Stimulated activated CD4-positive, alpha-beta T cell treated with anti-CD3 and anti-CD28 coated beads, Interleukin-2, amount 100 ng/mL, for 48 hours (primary cell): ENCODE data around the gene FAIM2.

ENCODE experiments used
- DNase-seq, 2 donors: peaks; one replicate each; pipeline ENCODE4 v3.0.0-alpha.2; 2020

Gene FAIM2

DNA sequence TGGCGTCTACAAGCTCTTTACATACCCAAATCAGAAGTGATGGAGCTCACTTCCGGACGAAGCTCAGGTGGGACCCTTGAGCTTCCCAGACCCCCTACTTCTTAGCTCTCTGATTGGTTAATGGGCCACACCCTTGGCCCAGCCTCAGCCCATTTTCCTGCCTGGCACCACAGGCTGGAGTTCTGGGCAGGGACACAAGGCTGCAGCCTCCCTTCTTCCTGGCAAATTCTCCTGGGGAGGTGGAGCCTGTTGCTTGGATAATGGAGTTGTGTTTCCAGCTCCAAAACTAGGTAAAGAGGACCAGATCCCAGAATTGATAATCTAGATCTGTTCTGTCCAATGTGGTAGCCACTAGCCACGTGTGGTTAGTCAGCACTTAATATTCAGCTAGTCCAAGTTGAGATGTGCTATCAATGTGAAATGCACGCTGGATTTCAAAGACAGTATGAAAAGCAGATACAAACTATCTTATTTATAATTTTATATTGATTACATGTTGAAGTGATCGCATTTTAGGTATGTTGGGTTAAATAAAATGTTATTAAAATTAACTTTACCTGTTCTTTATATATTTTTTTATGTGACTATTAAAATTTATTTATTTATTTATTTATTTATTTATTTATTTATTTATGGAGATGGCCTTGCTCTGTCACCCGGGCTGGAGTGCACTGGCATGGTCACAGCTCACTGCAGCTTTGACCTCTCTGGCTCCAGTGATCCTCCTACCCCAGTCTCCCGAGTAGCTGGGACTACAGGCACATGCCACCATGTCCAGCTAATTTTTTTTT is 12.6 kb upstream of the FAIM2 start:
- DNase-seq = no peak

DNA sequence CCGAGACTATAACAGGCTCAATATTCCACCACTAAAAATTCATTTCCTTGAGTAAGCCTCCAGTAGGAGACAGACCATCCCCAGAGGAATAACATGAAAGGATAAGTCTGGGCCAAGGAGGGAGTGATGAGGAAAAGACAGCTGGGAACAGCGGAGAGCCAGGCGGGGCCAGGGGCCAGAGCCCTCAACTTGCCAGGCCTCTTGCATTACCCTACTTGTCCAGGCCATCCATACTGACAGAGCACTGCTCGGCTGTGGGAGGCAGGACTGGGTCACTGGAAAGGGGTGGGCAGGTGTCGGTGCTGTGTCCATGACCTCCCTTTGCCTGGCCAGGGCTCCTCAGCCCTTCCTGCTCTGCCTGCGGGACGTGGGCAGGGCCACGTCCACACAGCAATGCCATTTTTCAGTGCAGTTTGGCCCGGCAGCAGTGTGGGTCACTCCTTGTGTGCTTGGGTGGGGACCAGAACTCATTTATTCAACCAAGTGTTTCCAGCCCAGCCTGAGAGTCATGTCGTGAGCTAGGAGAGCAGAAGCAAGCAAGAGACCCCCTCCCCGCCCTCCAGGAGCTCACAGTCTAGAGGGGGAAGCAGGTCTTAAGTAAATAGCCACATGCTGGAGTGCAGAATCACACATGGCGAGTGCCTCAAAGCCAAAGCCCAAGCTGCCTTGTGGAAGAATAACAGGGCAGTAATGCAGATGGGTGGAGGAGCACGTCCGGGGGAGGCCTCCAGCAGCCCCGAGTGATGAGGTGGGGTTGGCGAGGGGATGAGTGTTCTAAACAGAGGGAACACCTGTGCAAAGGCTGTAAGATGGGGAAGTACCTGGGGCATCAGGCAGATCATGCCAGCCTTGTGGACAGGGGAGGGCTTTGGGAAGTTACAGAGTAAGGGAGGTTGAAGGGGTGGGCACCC is 8.9 kb upstream of the FAIM2 start:
- no peak for DNase-seq

DNA sequence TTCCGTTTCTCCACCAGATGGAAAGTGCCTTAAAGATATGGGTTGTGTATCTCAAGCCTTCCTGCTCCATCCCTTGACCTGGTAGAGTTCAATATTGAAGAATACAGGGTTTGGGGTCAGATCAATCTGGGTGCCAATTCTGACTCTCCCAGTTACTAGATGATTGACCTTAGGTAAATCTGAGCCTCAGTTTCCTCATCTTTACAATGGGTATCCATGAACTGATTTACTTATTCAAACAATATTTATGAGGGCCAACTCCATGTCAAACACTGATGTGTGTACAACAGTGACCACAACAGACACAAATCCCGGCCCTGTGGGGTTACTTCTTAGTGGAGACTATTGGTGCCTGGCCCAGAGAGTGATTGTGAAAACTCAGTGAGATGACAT is 7.5 kb upstream of the FAIM2 start:
- DNase-seq = no peak

DNA sequence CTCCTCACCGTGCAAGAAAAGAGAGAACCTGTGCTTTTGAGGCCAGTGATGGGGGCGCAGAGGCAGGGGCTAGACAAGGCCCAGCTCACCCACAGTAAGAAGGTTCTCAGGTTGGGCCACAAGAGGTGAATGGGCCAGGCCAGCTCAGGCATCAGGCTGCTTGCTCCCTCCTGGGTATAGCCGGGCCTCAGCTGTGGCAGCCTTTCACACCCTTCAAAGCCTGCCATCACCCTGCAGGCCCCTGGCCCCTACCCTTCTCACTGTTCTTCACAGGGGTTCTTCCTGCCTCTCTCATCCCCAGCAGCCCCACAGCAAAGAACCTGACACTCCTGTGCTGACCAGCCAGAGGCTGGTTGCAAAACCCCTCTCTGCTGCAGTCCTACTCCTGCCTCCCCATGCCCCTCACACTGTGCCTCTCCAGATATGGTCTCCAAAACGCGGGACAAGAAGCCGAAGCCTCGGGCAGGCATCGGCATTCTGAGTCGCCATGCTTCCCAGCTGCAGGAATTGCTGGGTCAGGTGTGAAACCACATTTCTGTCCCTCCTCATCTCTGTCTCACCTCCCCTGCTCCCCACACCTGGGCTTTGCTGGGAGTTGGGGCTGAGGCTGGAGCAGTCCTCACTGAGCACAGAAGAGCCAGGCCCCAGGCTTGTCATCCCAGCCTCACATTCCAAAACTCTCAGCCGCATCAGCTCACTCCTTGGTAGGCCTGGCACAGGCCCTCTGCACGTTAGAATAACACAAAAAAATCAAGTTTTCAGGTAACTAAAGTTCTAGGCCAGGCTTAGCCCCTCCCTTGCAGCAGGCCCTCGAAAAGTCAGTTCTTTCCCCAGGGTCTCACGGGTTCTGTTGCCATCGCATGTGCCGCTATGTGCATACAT is 6.9 kb upstream of the FAIM2 start:
- DNase-seq = no peak

DNA sequence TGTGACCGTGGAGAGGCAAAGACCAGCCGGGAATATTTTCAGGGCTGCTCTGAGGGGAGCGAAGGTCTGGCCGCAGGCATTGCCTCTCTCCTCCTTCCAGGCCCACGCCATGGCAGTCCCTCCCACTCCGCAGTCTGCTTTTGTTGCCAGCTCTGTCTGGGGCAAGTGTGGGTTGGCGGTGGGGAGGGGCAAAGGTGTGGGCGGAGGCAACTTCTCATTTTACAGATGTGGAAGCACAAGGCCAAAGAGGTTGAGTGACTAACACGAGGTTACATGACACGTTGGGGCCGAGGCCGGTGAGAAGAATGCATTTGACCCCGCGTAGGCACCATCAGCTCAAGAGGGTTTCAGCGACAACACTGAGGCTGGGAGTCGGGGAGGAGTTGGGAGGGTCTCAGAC is 6.1 kb upstream of the FAIM2 start:
- no peak for DNase-seq

DNA sequence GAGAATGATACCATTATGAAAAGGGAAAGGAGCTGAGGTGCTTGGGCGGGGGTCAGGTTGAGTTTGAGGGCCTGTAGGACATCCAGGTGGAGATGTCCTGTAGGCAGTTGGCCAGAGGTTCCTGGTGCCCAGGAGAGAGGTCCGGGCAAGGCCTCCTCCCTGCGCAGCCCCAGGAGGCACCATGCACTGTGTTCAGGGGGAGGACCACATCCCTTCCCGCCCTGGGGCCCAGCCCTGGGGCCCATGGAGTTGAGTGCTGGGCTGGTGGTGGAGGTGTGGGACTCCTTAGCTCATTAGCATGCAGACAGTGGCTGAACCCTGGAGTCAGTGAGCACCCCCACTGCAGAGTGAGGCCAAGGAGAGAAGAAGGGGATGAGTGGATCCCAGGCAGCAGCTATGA is 5.7 kb upstream of the FAIM2 start:
- no peak for DNase-seq

DNA sequence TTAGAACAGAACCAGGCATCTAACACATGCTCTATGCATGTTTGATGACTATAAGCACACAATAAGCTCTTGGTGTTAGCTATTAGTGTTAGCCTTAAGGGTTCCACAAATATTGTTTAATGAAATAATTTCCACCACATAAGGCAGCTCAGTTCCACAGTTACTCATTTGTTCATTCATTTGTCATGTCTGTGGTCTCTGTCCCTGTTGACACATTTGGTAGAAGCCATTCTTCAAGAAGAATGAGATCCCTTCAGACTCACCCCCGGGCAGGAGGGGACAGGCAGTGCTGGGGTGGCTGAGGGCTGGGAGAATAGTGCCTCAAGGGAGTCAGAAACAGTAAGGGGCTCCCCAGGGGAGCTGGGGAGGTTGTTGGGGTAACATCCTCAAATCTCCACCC is 3.7 kb upstream of the FAIM2 start:
- no peak for DNase-seq

DNA sequence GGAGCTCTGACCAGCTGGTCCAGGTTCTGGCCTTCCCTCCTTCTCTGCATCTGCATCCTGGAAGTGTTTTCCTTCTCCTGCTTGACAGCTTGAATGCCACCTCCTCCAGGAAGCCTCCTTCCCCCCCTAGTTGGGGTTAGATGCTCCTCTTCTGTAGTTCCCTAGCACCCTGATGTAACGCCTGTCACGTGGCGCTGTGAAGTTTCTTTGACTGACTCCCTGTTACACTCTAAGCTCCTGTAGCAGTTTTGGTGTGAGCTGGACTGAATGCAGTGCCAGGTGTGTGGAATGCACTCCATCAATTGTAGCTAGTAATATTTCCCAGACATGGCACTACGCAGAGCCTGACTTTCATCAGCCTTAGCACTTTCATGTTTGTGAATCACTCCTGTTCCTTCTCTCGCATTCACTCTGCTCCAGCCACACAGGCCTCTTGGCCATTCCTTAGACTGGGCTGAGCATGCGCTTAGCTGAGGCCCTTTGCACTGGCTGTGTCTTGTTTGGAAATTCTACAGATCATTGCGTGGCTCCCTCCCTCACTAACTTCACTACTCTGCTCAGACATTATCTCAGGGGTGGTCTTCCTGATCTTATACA is 2.1 kb upstream of the FAIM2 start:
- DNase-seq = no peak

DNA sequence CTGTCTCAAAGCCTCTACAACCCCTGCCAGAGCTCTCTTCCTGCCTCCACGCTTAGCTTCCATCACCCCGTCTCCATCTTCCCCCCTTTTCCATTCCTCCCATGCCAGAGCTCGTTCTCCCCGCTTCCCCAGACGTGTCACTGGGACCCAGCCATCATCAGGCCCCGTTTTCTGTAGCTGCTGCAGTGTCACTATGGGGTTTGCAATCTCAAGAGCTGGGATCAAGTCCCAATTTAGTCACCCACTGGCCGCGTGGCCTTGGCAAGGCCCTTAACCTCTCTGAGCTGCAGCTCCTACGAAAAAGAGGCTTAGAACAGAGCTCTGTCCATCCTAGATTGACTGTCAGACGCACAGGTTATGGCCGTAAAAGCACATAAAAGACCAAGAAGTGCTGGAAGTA is 901 bp upstream of the FAIM2 start:
- no peak for DNase-seq

DNA sequence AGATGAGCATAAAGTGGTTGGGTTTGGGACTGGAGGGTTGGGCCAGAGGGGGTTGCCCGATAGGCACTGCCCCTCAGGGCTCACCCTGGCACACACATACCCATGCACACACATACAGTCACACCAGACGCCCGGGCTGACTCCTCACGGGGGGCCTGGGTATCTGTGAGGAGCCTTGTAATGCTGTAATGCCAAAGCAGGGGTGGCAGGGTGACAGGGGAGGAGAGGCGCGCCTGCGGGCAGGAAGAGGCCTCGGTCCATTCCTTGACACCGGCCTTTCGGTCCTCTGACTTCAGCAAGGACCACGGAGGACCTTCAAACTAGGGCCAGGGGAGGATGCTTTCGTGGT is 375 bp downstream of the FAIM2 start:
- DNase-seq = no peak

DNA sequence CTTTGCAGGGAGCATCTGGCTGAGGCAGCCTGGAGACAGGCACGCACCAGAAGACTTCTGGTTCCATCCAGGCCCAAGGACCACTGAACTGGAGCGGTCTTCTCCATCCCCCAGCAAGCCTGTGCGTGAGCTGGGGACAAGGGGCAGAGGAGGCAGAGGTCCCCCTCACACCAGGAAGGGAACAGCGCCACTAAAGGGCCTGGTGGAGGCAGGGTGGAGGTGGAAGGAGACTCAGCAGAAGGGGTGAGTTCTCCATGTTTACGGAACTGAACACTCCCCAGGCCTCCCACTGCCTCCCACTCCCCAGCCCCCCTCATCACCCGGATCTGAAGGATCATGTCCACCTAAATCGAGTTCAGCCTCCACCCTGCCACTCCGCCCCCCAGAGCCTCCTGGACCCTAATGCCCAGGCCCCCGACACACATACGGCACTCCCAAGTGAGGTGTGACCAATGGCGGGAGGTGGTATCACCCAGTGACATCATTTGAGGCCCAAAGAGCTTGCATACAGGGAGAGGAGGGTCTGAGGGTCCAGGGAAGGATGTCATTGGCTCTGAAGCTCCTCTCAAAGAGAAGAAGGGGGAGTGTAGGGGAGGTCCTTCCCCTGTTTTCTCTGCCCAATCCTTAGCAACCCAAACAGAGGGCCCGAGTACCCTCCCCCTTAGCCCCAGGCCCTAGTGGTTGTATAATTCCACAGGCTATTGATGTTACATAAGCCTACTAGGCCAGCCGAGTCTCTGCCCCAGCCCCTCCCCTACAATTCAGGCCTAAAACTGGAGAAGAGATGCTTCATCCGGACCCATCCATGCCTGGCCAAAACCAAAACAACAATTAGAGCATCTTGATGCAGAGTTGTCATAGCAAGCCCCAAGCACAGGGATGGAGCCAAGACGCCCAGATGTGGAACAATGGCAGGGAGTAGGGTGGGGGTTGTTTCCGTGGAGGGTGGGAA is 1.0 kb downstream of the FAIM2 start:
- DNase-seq = no peak

DNA sequence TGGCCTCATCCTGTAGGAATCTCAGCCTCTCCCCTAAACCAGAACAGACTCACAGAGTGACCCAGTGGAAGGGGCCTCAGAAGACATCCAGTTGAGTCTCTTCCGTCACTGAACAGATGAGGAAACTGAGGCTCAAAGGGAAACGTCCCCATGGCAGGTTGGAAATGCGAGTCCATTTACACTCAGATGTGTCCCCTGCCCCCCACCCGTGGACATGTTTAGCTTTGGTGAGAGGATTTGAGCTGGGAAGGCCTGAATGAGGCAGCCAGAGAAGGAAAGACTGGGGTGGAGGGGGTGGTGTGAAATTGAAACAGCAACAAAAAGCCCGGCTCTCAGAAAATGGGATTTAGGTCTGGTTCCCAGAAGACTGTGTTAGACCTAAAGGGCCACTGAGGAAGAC is 1.7 kb downstream of the FAIM2 start:
- no peak for DNase-seq

DNA sequence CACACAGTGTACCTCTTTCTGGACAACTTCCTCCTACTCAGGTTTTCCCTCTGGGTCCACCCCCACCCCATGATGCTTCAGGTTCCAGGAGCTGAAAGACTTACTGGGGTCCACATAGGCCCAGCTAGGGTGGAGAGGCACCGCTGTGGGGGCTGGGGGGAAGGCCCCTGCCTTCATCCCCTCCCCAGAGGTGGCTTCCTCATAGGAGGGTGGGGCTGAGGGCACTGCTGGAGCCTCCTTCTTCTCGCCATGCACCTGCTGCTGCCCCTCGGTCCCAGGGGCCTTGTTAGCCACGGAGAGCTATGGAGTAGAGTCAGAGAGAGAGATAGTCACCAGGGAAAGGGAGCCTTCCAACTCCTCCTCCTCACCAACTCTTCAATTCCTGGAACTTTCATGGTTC is 2.7 kb downstream of the FAIM2 start:
- no peak for DNase-seq

DNA sequence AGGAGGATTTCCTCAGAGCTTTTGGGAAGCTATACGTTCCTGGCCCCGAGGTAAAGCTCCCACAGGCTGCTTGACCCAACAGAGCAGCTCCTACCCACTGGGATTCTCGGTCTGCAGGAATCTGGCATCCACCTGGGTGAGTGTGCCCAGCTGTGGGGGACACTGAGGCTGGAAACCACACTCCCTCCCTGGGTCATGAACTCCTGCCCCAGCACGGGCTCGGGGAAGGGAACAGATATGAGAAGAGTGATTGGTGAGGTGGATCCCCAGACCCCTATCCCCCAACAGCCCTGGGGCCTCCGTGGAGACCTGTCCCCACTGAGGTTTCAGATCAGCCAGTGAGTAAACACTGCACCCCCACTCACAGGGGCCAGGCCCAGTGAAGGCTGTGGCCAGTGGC is 3.3 kb downstream of the FAIM2 start:
- DNase-seq = no peak

DNA sequence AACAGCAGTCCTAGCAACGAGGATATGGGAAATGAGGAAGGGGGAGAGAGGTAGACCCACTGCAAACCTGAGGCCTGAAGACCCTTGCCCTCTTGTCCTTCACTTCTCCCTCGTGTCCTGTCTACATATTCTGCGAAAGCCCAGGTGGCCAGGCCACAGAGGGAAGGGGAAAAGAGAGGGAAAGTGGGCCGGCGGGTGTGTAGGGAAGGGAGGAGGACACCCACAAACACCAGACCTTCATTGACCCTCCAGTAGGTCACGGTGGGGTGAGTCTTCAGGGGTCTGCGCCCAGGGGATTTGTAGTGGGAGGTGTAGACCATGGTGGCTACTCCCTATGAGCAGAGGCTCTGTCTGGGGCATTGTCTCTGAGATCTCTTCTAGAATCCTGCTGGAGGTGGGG is 3.8 kb downstream of the FAIM2 start:
- no peak for DNase-seq

DNA sequence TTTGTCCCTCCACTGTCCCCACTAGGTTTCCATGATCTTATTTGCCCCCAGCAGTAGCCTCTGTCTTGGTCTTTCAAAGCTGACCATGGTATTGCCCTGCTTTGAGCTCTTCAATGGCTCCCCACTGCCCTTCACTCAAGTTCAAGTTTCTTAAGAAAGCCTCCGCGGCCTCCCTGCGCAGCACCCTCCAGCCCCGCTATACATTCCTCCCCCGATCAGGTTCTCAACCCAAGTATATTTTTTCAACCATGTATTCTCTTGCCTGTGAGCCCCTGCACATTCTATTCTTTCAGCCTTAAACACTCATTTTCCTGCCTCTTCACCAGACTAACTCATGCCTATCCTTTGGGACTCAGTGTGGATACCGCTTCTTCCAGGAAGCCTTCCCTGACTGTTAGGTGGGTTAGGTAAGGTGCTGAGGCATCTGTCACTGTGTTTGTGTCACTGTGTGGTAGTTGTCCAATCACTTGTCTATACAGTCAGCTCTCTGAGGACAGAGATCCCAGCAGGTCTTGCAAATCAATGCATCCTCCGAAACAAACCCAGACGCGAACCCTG is 4.3 kb downstream of the FAIM2 start:
- no peak for DNase-seq

DNA sequence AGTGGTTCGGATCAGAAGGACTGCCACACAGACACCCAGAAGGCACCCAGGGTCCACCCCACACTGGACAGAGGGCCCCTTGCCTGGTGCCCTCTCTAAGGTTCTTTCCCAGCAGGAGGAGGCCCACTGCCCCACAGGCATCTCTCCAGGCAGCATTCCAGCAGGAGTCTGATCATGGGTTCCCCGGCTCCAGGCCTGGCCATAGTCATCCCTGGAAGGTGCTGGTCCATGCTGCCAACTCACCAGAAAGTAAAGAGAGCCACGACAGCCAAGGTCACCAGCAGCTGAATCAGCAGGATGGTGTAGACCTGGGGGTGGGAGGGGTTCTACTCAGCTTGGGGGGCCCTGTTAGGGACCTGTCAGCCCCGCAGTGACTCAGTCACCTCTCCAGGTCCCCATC is 6.4 kb downstream of the FAIM2 start:
- no peak for DNase-seq

DNA sequence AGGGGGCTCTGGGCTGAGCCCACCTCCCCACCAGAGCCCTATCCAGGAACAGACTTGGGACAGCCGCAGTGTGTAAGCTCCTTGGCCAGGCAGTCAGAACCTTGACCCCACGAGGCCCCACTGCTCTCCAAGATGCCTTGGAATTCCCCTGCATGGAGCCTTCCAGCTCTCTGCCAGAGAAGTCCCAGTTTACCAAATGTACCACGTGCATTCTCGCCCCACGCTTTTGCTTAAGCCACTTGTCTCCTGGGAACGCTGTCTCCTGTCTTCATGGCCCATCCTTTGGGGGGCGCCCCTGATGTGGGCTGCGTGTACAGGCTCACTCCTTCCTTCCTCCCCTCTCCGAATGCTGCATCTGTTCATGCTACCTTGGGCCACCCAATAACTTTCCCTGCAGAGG is 7.9 kb downstream of the FAIM2 start:
- no peak for DNase-seq

DNA sequence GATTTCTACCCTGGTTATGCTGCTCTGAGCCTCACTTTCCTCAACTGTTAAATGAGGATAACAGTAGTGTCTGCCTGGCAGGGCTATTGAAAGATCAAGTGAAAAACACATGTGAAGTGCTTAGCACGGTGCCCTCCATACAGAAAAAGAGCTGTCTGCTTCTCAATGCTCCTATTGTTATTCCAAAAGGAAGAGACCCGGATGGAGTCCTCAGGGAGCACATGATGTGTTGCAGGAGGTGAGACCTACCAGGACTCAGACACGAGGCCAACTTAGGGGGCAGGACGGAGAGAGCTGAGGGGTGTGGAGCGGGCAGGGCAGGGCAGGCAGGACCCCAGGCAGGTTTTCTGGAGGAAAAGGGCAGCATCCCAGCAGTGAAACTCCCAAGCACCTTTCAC is 8.9 kb downstream of the FAIM2 start:
- no peak for DNase-seq

DNA sequence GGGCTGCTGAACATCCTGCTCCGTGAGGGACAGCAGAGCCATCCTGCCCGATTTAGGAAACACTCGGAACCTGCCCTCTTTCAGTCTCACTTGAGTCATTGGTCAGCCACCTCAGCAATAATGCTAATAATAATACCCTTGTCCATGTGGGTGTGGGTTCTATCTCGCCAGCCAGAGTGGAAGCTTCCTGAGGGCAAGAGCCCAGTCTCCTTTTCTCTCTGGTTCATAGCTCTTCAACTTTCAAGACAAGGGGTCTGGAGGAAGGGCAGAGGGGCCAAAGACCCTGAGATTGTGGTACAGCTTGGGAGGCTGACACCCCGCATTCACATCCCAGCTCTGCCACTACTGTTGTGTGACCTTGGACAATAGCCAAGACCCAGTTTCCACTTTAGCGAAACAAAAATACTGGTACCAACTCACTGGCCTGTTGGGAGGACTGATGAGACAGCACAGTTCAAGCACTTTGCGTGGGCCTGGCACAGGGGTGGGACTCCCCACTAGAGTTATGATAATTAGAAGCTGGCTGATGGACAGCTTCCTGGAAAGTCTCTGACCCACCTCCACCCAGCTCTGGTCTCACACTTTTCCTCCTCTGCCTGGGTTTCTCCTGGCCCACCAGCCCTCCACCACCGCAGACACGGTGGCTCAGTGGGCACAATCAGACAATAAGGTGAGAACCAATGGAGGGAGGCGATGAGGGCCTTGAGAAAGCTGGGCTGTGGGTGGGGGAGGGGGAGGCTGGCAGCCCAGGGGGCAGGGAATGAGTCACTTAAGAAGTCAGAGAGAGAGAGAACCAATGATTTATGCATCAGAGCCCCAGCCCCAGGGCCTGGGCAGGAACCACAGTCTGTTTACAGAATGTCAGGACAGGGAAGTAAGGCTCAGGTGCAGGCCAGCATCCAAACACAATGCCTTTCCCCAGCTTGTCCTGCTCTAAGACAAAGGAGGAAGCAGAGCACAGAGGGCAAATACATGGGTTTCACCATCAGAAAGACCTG is 9.6 kb downstream of the FAIM2 start:
- DNase-seq = no peak
